ENCODE measurements around the gene STC2.

The STC2 gene

GRCh38 chr5:173271419-173271818 lies 56.8 kb downstream of the STC2 start:
- H3K27ac ChIP-seq, result no peak overlapping the region
- TF ChIP-seq Cebpa-rat (IDR thresholded peaks at IDR 0.05), result no peak
- H3K4me2 ChIP-seq, result no peak overlapping the region

GRCh38 chr5:173268750-173269432 lies 59.3 kb downstream of the STC2 start:
- peaks cover 8% of the 10 kb centered on the region; the same call in 1 of the 2 replicates for H3K4me1 ChIP-seq
- H4K20me1 ChIP-seq, result no peaks in the 10 kb centered on the region
- no peaks in the 10 kb centered on the region for H3K36me3 ChIP-seq
- no peak overlapping the region for H3K9ac ChIP-seq
- TF ChIP-seq Cebpa-rat (IDR thresholded peaks at IDR 0.05), result no peak
- no peak overlapping the region for H3K4me3 ChIP-seq
- no peak overlapping the region for H3K27ac ChIP-seq
- no peaks in the 10 kb centered on the region for H3K27me3 ChIP-seq
- H3K9me3 ChIP-seq, result no peaks in the 10 kb centered on the region
- H3K4me2 ChIP-seq, result no peak overlapping the region

More at GRCh38 chr5:173271419-173271818, 56.8 kb downstream of the STC2 start:
- no peak overlapping the region for H3K4me3 ChIP-seq
- H3K4me1 ChIP-seq, result peaks cover 8% of the 10 kb centered on the region; the same call in 1 of the 2 replicates
- H3K36me3 ChIP-seq, result no peaks in the 10 kb centered on the region
- no peaks in the 10 kb centered on the region for H3K27me3 ChIP-seq
- H4K20me1 ChIP-seq, result no peaks in the 10 kb centered on the region
- no peaks in the 10 kb centered on the region for H3K9me3 ChIP-seq
- H3K9ac ChIP-seq, result no peak overlapping the region

DNA sequence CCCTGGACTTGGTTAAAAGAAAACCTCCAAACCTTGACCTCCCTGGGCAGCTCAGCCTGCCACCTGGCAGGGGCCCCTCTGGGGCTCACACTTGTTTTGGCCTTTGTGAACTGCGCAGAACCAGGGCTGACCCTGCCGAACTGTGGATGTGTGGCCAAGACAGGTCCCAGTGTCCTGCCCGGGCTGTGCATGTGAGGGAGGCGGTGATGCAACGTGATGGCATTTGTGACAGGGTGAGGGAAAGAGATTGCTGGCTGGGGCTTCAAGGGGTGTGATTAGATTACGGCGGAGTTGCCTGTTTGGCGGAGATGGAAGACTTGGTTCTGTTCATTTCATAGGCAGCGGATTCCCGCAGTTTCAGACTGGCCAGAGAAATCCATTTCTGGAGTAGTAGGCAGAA lies 62.8 kb downstream of the STC2 start:
- Histone ChIP-seq H3K4me2 (no peak overlapping the region), H3K36me3 (no peaks in the 10 kb centered on the region), H3K9me3 (no peaks in the 10 kb centered on the region), H3K9ac (no peak overlapping the region), H3K4me3 (no peak overlapping the region), H3K4me1 (no peaks in the 10 kb centered on the region), H4K20me1 (no peaks in the 10 kb centered on the region), H3K27me3 (no peaks in the 10 kb centered on the region), H3K27ac (no peak overlapping the region)
- TF ChIP-seq Cebpa-rat (IDR thresholded peaks at IDR 0.05), result no peak
